ENCODE results near the gene RASSF10. TPM values are rescaled to one million over a fixed set of nuclear protein-coding genes. Genes with fewer than 3 reads are reported as not detected.

The RASSF10 gene
- total RNA-seq (2022) (8.7 and 10.0 TPM in 2 replicates), Bru-seq, nascent RNA (percentile 62 among the genes with signal in this experiment), BruChase-seq, experiment 1, labeled RNA remaining after a 6-hour chase (percentile 63 among the genes with signal in this experiment), BruChase-seq, experiment 2, labeled RNA remaining after a 2-hour chase (percentile 76 among the genes with signal in this experiment)
- long read RNA-seq, partial matches to known transcripts, result 0 of 1 reads
- long read RNA-seq, other reads (novel, unspliced or antisense), result 0 of 1 reads

- Mint-ChIP-seq H3K4me1 (ENCODE audit: low read depth, unreplicated experiment) (peaks cover 60% of the 10 kb centered on the region), H3K4me3 (ENCODE audit: low read depth, unreplicated experiment) (peak within 1 kb of the TSS; percentile 83), H3K27ac (ENCODE audit: unreplicated experiment) (peak within 1 kb of the TSS; percentile 36), H3K27me3 (ENCODE audit: unreplicated experiment) (no peaks in the 10 kb centered on the region), H3K36me3 (ENCODE audit: insufficient read depth, unreplicated experiment) (peaks cover 46% of the 10 kb centered on the region), H3K9me3 (ENCODE audit: low read depth, unreplicated experiment) (no peaks in the 10 kb centered on the region)
- DNase-seq, result peak; percentile 96
- intact Hi-C loops (cut with micrococcal nuclease; ENCODE audit: unreplicated experiment), result no loop called here
- CTCF ChIA-PET, result interaction anchor here (0.7 to 2.7 kb wide), 6 partner anchors 20 to 187 kb away, joined by 3 to 8 read pairs (median 3); no protein-coding TSS in a partner anchor
- TSS peak; percentile 59 for BruUV-seq (replicated peaks)
- TF ChIP-seq CTCF (IDR thresholded peaks at IDR 0.05; ENCODE audit: unreplicated experiment), result no peak
Measured at GRCh38 chr11:13008625-13009475, at the start of gene RASSF10. RASSF10 (plus strand) TSS chr11:13009316; CDS start chr11:13009577, 261 bp downstream.

DNA sequence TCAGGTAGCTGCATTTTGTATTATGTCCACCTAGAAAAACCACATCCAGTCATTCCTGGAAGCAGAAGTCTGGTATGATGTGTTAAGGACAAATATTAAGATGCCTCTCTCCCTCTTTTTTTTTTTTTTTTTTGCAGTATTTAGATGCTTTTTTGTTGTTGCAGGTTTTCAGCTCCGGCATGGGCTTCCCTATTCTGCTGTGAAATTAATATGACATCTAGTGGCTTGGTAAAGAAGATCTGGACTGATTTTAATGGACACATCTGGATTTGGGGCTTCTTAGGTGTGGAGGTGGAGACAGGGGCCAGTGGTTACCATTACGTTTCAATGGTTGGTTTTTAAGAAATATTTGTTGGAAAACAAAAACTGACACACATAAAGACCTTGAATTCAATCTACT, 47.5 kb upstream of the RASSF10 start:
- no TSS peak for BruUV-seq (replicated peaks)
- no peak overlapping the region for H3K27ac Mint-ChIP-seq (ENCODE audit: unreplicated experiment)
- intact Hi-C loops (cut with micrococcal nuclease; ENCODE audit: unreplicated experiment), result no loop called here

DNA sequence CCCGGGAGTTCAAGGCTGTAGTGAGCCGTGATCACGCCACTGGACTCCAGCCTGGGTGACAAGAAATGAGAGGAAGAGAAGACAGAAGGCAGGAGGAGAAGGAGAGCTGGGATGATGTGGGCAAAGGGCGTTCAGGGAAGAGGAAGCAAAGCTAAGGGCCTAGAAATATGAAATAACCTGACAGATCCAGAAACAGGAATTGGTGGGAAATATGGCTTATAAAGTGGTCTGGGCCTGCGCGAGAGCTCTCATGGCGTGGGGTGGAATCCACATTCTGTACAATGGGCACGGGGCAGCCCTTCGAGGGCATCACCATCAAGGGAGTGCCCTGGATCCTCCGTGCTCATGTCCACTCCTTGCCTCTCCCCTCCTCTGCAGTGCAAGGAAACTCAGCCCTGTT, 46.8 kb upstream of the RASSF10 start:
- H3K4me1 Mint-ChIP-seq (ENCODE audit: low read depth, unreplicated experiment), result peaks cover 5% of the 10 kb centered on the region
- no peak overlapping the region for H3K27ac Mint-ChIP-seq (ENCODE audit: unreplicated experiment)
- H3K4me3 Mint-ChIP-seq (ENCODE audit: low read depth, unreplicated experiment), result no peak overlapping the region
- intact Hi-C loops (cut with micrococcal nuclease; ENCODE audit: unreplicated experiment), result no loop called here
- BruUV-seq (replicated peaks), result no TSS peak
- no peak for DNase-seq
- no peaks in the 10 kb centered on the region for H3K27me3 Mint-ChIP-seq (ENCODE audit: unreplicated experiment)
- H3K9me3 Mint-ChIP-seq (ENCODE audit: low read depth, unreplicated experiment), result no peaks in the 10 kb centered on the region
- no peaks in the 10 kb centered on the region for H3K36me3 Mint-ChIP-seq (ENCODE audit: insufficient read depth, unreplicated experiment)
- CTCF ChIA-PET, result no interaction called here
- TF ChIP-seq CTCF (IDR thresholded peaks at IDR 0.05; ENCODE audit: unreplicated experiment), result no peak

More for the DNA sequence above, 47.5 kb upstream of the RASSF10 start:
- Mint-ChIP-seq H3K4me1 (ENCODE audit: low read depth, unreplicated experiment) (peaks cover 5% of the 10 kb centered on the region), H3K27me3 (ENCODE audit: unreplicated experiment) (no peaks in the 10 kb centered on the region), H3K9me3 (ENCODE audit: low read depth, unreplicated experiment) (no peaks in the 10 kb centered on the region), H3K36me3 (ENCODE audit: insufficient read depth, unreplicated experiment) (no peaks in the 10 kb centered on the region), H3K4me3 (ENCODE audit: low read depth, unreplicated experiment) (no peak overlapping the region)
- TF ChIP-seq CTCF (IDR thresholded peaks at IDR 0.05; ENCODE audit: unreplicated experiment), result no peak
- no peak for DNase-seq
- CTCF ChIA-PET, result no interaction called here

DNA sequence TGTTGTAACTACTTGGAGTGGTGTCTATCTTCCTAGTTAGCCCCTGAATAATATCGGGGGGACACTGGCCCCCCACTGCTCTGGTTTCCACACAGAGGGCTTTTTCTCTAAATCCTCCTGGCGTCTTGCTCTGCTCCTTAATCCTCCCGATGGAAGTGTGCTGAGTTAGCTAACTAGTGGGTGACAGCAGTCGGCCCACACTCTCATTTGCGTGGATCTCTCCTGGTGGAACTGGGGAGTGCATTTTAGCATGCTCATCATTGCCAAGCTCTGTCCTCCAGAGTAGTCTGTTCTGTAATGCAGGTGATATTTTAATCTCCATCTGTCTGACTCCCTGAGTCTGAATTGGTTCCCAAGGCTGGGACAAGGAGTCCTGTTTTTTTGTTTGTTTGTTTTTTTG, 46.1 kb upstream of the RASSF10 start:
- Mint-ChIP-seq H3K4me1 (ENCODE audit: low read depth, unreplicated experiment) (peaks cover 11% of the 10 kb centered on the region), H3K27me3 (ENCODE audit: unreplicated experiment) (no peaks in the 10 kb centered on the region), H3K36me3 (ENCODE audit: insufficient read depth, unreplicated experiment) (no peaks in the 10 kb centered on the region), H3K27ac (ENCODE audit: unreplicated experiment) (no peak overlapping the region), H3K4me3 (ENCODE audit: low read depth, unreplicated experiment) (no peak overlapping the region), H3K9me3 (ENCODE audit: low read depth, unreplicated experiment) (no peaks in the 10 kb centered on the region)
- intact Hi-C loops (cut with micrococcal nuclease; ENCODE audit: unreplicated experiment), result no loop called here
- no peak for DNase-seq
- CTCF ChIA-PET, result interaction anchor here (1.2 kb wide), 1 partner anchor 29 kb away, joined by 3 read pairs; no protein-coding TSS in a partner anchor
- BruUV-seq (replicated peaks), result no TSS peak
- TF ChIP-seq CTCF (IDR thresholded peaks at IDR 0.05; ENCODE audit: unreplicated experiment), result no peak
